GM20431 (cell line): ENCODE results near the gene ATP6V1G2.
"Not testable (repeated sequence)": the region's sequence is repeated elsewhere in the genome, so short reads cannot be mapped to it uniquely, and the experiment has no call there.

ENCODE experiments used
- in situ Hi-C: fragments of 300-500 bp; cut with MseI, MboI; formaldehyde crosslinking; loops from one replicate; pipeline ENCODE4 v1.15.0; 2020; ENCODE audit warnings: low sequenced_read_pairs; ENCODE audit not compliant: unreplicated experiment

The ATP6V1G2 gene

DNA sequence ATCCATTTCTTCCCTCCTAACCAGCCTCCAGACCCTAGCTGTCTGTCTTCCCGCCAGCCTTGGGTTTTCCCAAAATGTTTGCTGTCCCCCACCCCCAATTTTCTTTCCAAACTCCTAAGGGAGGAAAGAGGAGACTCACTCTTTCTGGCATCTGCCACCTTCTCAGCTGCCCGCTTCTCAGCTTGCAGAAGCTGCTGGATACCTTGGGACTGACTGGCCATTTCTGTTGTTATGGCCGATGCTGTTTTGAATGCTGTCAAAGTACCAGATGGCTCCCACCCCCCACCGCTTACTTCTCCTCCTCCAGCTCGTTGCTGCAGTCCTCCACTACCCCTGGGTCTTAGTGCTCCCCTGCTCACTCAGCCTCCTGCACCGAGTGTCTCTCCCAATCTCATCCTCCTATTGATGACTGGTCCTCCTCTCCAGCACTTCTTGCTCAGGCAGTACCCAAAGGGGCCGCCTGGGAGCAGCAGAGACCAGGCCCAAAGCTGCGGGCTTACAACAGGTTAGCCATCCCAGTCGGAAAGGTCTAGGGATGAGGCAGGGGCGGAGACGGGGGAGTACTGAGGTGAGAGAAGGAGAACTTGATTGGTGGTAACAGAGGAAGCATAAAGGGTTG is at the start of gene ATP6V1G2:
Gene ATP6V1G2 (minus strand): TSS at position 270 of the 619 bp plus-strand sequence. CDS start 49 bp downstream, at position 221.
- in situ Hi-C loops: loop anchor here (5.0 kb wide), 1 partner anchor 56 kb away; no protein-coding TSS in a partner anchor

DNA sequence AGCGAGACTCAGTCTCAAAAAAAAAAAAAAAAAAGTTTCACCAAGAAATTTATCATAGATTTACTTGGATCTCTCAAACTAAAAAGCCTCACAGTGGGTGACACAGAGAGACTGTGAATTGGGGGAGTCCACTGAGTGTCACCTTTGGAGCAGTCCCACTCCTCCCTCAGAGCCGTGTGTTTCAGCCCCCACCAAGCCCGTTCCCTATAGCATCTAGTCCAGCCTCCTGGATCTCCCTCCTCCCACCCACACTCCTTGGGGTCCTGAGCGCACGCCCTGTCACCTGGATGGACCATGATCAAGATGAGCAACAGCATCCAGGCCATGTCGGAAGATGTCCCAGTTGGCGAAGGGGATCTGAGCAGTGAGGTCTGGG is 46.0 kb upstream of the ATP6V1G2 start:
- in situ Hi-C loops: no loop called here

DNA sequence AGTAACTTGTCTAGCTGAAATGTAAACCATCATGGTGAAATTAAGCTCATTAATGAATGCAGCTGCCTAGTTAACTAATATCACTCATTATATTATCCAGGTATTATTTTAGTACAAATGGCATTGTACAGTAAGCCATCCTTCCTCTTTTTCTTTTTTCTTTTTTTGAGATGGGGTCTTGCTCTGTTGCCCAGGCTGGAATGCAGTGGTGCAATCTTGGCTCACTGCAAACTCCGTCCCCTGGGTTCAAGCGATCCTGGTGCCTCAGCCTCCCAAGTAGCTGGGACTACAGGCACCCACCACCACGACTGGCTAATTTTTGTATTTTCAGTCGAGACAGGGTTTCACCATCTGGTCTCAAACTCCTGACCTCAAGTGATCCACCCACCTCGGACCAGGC is 44.3 kb upstream of the ATP6V1G2 start:
- in situ Hi-C loops: not testable (repeated sequence)

- in situ Hi-C loops: no loop called here
These were observed 42.7 kb upstream of the ATP6V1G2 start for GRCh38 chr6:31588871-31589650.

GRCh38 chr6:31587791-31588777 is 41.7 kb upstream of the ATP6V1G2 start:
- in situ Hi-C loops: no loop called here

DNA sequence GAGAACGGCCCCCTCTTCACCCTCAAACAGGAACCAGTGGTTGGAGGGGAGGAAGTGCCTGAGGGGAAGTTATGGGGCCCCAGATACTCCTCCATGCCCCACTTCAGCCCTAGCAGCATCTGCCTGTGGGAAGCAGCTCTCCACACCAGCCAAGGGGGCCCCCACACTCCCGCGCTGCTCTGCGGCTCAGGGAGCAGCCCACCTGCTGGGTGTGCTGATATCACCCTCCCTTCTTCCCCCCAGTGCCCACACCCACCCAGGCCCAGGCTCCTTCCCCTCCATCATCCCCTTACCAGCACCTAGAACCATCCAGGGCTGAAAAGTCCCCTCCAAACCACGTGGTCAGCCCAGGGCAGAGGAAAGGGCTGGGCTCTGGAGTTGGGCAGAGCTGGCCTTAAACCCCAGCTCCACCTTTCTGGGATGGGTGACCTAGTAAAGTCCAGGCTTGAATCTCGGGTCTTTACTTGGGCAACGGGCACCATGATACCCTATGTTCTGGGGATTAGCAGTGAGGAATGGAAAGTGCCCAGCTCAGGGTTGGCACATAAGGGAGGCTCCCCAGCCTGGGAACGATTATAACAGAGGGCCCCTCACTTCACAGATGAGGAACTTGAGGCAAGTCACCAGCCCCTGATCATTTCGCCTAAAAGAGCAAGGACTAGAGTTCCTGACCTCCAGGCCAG is 40.3 kb upstream of the ATP6V1G2 start:
- in situ Hi-C loops: no loop called here

GRCh38 chr6:31586008-31586407 is 39.6 kb upstream of the ATP6V1G2 start, which contains the start of gene LST1:
Gene LST1 (plus strand): TSS chr6:31586277. CDS start chr6:31587300, 1,023 bp downstream.
- in situ Hi-C loops: no loop called here

DNA sequence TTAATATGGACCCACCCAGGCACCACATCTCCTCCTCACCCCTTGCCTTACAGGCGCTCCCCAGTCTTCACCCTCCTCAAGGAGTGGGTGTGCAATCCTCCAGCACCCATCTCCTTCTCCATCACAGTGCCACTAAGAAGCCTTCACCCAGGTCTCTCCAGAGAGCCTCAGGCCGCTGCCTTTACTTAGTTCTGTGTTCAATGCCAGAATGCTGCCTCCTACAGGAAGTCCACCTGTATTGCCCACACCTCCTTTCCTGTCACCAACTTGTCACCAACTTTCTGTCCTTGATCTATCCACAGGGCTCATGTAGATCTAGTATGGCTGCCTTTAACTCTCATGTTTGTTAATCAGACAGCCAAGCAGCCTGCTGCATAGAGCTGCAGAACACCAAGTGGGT is 39.1 kb upstream of the ATP6V1G2 start:
- in situ Hi-C loops: no loop called here

DNA sequence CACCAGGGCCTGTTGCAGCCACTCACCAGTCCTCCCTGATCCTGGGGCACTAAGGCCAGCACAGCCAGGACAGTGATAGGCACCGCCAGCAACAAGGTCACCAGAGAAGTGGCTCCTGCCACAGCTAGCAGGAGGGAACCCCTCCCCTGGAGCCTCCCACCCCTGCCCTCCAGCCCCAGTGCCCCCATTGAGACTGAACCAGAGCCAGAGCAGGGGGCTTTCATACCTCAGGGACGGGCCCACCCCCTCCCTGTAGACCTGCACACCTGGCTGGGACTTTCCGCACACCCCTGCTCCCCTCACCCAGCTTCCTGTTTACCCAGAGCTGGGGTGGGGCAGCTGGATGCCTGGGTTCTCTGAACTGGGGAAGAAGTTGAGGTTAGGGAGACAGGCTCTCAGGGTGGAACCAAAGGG is 35.8 kb upstream of the ATP6V1G2 start, which contains the start of gene LTB:
Gene LTB (minus strand): TSS at position 195 of the 414 bp plus-strand sequence. CDS start 7 bp downstream, at position 188.
- in situ Hi-C loops: no loop called here

- in situ Hi-C loops: no loop called here
These were observed 35.2 kb upstream of the ATP6V1G2 start for GRCh38 chr6:31581434-31582229.

- in situ Hi-C loops: no loop called here
These were observed 34.5 kb upstream of the ATP6V1G2 start for GRCh38 chr6:31580807-31581433.

- in situ Hi-C loops: no loop called here
These were observed 34.0 kb upstream of the ATP6V1G2 start for GRCh38 chr6:31580438-31580740.

- in situ Hi-C loops: no loop called here
These were observed 33.4 kb upstream of the ATP6V1G2 start for GRCh38 chr6:31579546-31580437.

DNA sequence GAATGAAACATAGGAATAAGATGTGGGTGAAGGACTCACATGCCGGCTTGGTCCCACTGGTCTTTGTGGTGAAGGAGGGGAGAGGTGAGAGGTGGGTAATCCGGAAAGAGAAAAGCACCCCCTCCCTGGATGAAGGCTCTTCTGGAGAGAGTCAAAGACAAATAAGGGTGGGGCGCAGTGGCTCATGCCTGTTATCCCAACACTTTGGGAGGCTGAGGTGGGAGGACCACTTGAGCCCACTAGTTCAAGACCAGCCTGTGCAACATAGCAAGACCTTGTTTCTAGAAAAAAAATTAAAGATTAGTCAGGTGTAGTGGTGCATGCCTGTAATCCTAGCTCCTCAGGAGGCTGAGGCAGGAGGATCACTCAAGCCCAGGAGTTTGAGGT is 32.7 kb upstream of the ATP6V1G2 start:
- in situ Hi-C loops: no loop called here

DNA sequence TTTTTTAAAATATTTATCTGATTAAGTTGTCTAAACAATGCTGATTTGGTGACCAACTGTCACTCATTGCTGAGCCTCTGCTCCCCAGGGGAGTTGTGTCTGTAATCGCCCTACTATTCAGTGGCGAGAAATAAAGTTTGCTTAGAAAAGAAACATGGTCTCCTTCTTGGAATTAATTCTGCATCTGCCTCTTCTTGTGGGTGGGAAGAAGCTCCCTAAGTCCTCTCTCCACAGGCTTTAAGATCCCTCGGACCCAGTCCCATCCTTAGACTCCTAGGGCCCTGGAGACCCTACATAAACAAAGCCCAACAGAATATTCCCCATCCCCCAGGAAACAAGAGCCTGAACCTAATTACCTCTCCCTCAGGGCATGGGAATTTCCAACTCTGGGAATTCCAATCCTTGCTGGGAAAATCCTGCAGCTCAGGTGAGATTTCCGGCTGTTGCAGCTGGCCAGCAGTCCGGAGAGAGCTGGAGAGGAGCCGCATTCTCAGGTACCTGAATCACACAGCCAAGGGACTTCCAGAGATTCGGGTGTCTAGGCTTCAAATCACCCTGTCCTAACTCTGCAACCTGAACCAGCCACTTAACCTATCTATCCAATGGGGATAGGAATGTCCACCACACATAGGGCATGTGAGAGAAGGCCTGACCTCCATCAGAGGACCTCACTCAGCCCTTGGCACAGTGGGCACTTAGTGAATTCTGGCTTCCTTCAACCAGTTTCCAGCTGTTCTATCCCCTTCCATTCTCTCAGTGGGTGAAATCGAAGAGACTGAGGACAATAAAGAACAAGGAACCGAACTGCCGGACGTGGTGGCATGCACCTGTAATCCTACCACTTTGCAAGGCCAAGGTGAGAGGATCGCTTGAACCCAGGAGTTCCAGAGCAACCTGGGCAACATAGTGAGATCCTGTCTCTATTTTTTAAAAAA is 32.0 kb upstream of the ATP6V1G2 start:
- in situ Hi-C loops: no loop called here

- in situ Hi-C loops: no loop called here
These were observed 31.2 kb upstream of the ATP6V1G2 start for GRCh38 chr6:31577579-31577966.
